Rectal smooth muscle tissue (tissue), 1 donor: ENCODE data around the gene THAP10.
"Not testable (repeated sequence)": the region's sequence is repeated elsewhere in the genome, so short reads cannot be mapped to it uniquely, and the experiment has no call there.

Experiments
- H3K27ac ChIP-seq: one replicate; pipeline ENCODE4 v1.7.0; 2013; ENCODE audit warnings: low read depth, low read length, inconsistent platforms
- H3K27me3 ChIP-seq: one replicate; pipeline ENCODE4 v1.7.0; 2013; ENCODE audit warnings: low read length; ENCODE audit not compliant: control insufficient read depth, insufficient read depth
- H3K36me3 ChIP-seq: one replicate; pipeline ENCODE4 v1.7.0; 2013; ENCODE audit warnings: low read length; ENCODE audit not compliant: control insufficient read depth, insufficient read depth
- H3K4me1 ChIP-seq: one replicate; pipeline ENCODE4 v1.7.0; 2013; ENCODE audit warnings: low read length; ENCODE audit not compliant: control insufficient read depth, insufficient read depth
- H3K4me3 ChIP-seq: one replicate; pipeline ENCODE4 v1.7.0; 2013; ENCODE audit warnings: low read length
- H3K9ac ChIP-seq: one replicate; pipeline ENCODE4 v1.7.0; 2013; ENCODE audit warnings: low read length

Gene THAP10

DNA sequence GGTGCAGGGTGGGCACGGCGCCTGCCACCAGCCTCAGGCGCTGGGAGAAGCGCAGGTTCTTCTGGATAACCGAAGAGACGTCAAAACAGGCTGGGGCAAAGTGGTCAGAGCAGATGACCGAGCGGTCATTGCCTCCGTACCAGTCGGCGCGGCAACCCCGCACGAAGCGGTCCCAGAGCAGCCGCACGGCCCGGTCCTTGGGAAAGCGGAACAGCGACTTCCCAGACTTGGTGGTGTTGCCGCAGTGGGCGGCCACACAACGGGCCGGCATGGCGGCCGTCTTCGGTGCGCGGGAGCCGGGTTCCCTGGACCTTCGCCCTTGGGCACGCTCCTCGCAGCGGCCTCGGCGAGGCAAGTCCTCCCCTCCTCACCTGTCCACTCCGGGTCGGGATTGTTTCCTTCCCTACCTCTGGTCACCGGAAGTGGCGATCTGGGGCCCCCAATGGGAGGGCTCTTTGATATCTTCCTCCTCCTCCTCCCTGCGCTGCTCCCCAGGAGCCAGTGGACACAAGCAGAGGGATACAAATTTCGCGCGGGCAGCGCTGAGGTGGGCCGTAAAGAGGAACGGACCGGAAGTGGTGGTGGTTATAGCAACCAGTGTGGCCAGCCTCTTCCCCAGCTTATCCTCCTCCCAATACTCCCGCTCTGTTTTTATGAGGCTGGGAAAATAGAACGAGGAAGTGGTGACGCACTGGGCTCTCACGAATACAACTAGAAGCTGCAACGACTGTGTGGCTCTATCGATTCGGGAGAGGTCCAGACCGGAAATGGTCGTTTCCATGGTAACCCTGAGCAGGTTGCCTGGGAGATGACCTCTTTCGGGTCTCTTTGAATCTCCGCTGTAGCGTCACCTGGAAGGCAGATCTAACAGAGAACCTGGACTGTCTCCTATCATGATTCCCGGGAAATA is at the start of gene THAP10, which contains the start of gene LRRC49:
THAP10 (minus strand) TSS at position 432 of the 910 bp plus-strand sequence; CDS start at position 271, 161 bp downstream.
LRRC49 (plus strand) TSS at position 825 of the 910 bp plus-strand sequence; CDS start at position 894, 69 bp downstream.
- Histone ChIP-seq H3K4me3 (peak within 1 kb of the TSS; percentile 86), H3K9ac (no peak within 1 kb of the TSS), H3K4me1 (peaks cover 4% of the 10 kb centered on the region), H3K27ac (peak within 1 kb of the TSS; percentile 61), H3K36me3 (no peaks in the 10 kb centered on the region), H3K27me3 (no peaks in the 10 kb centered on the region)

DNA sequence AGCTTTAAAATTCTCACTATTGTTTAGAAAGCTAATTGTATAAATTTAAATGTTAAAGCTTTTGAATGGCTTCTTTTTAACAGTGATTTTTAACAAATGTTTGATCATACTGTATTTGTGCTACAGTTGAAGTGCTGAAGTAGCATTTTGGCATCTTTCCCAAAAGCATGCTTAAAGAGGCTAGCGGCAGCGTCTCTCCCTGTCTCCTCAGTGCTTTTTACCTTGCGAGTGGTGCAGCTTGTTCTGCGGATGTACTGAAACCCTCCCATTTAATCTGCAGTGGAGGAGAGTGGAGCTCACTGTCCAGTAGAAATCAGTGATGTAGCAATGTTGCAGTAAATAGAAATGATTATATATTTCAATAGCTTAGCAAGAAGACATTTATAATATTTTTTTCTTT is 44.1 kb upstream of the THAP10 start:
- Histone ChIP-seq H3K36me3 (no peaks in the 10 kb centered on the region), H3K4me1 (no peaks in the 10 kb centered on the region), H3K27ac (no peak overlapping the region), H3K4me3 (no peak overlapping the region), H3K27me3 (no peaks in the 10 kb centered on the region), H3K9ac (no peak overlapping the region)

DNA sequence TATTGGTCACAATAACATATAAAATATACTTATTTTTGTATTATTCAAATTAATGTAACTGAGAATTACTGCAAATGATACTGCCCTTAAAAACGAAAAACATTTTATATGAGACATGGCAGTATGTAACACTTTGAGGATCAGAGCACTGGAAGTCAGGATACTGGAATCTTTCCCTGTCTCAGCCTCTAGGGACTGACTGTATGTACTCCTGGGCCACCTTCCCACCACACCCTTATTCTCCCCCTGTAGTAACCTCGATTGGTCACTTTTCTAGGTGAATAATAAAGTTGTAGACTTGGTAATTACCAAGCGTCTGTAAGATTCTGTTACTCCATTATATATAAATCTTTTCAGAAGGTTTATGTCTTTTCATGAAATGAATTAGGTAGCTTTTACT is 43.4 kb upstream of the THAP10 start:
- H3K36me3 ChIP-seq = no peaks in the 10 kb centered on the region
- no peaks in the 10 kb centered on the region for H3K27me3 ChIP-seq
- H3K4me3 ChIP-seq = no peak overlapping the region
- H3K4me1 ChIP-seq = no peaks in the 10 kb centered on the region
- H3K9ac ChIP-seq = no peak overlapping the region
- no peak overlapping the region for H3K27ac ChIP-seq

DNA sequence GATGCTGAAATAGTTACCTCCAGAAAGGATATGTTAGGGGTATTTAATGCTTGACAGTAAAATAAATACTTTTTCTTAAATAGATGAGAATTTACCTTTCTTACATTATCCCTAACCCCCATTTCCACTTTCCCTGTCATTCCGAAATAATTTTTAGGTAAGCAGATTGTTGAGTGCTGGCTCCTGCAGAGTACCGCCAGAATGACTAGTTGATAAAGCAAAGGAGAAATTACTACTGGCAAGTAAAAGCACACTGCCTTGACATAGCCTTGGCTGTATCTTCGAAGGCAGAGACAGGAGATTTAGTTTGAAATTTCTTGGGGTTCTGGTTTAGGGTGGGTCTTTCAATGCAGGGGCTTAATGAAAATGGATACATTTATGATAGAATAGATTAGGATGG is 41.2 kb upstream of the THAP10 start:
- Histone ChIP-seq H3K4me1 (no peaks in the 10 kb centered on the region), H3K36me3 (no peaks in the 10 kb centered on the region), H3K4me3 (no peak overlapping the region), H3K27me3 (no peaks in the 10 kb centered on the region), H3K27ac (no peak overlapping the region), H3K9ac (no peak overlapping the region)

DNA sequence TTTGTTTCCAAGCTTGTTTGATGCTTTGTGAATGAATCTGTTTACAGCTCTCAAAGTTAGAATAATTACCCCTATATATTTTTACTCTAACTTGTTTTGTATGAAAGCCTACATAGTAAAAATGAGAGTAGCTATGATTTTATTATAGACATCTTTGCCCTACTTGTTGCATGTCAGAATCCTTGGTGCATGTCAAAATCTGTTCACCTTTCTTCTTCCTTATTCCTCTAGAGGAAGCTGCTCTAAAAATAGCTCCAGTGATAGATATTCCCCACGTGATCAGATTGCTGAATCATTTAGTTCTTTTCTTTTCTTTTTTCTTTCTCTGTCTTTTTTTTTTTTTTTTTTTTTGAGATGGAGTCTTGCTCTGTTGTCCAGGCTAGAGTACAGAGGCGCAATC is 40.2 kb upstream of the THAP10 start:
- no peaks in the 10 kb centered on the region for H3K4me1 ChIP-seq
- no peaks in the 10 kb centered on the region for H3K27me3 ChIP-seq
- no peaks in the 10 kb centered on the region for H3K36me3 ChIP-seq
- no peak overlapping the region for H3K4me3 ChIP-seq
- H3K9ac ChIP-seq = no peak overlapping the region
- H3K27ac ChIP-seq = no peak overlapping the region

DNA sequence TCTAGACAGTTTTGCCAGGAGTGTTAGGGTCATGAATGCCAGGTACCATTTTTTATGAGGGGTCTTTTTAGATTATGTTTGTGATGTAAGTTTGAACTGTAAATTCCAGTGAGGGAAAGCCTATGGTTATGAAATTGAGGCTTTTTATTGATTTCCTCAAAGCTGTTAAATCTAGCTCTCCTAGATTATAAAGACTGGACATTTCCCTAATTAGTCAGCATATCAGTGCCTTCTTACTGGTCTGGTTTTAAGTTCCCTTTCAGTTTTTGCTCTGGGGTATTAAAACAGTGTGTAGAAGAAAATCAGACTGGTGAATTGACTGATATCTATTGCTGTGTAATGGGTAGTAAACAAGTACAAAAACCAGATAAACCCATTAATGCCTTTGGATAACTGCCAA is 39.6 kb upstream of the THAP10 start:
- no peak overlapping the region for H3K9ac ChIP-seq
- H3K36me3 ChIP-seq = no peaks in the 10 kb centered on the region
- no peak overlapping the region for H3K27ac ChIP-seq
- no peaks in the 10 kb centered on the region for H3K4me1 ChIP-seq
- no peak overlapping the region for H3K4me3 ChIP-seq
- H3K27me3 ChIP-seq = no peaks in the 10 kb centered on the region

DNA sequence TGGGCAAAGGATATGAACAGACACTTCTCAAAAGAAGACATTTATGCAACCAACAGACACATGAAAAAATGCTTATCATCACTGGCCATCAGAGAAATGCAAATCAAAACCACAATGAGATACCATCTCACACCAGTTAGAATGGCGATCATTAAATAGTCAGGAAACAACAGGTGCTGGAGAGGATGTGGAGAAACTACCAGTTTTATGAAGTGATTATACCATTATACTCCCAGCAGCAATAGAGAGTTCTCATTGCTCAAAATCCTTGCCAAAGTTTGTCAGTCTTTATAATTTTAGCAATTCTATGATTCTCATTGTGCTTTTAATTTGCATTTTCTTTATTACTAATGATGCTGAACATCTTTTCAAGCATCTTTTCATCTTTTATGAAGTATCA is 34.7 kb upstream of the THAP10 start:
- not testable (repeated sequence) for H3K36me3 ChIP-seq, H3K27me3 ChIP-seq, H3K4me1 ChIP-seq, H3K27ac ChIP-seq, H3K4me3 ChIP-seq, H3K9ac ChIP-seq

DNA sequence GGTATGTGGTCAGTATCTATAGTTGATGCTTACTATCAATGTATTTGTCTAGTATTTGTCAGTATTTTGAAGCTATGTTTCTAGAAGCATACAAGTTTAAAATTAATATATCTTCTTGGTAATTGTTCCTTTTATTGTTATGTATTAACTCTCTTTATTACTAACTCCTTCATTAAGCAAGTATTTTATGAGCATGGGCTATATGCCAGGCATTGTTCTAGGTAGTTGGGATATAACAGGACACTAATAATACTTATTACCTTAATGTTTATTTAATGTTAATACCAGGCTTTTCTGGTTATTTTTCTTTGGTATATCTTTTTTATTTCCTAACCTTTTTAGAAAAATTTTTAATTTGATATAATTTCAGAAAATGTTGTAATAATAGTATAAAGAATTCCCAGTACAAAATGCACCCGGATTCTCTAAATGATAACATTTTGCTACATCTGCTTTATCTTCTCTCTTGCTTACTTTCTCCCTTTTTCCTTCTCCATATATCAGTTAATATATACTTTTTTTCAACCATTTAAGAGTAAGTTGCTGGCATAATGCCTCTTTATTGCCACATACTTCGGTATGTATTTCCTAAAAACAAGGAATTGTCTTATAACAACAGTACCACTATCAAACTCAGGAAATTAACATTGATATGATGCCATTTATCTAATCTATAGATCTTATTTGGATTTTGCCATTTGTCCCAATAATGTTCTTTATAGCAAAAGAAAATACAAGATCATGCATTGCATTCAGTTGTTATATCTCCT is 31.3 kb upstream of the THAP10 start:
- H3K9ac ChIP-seq = no peak overlapping the region
- no peaks in the 10 kb centered on the region for H3K4me1 ChIP-seq
- no peaks in the 10 kb centered on the region for H3K36me3 ChIP-seq
- H3K4me3 ChIP-seq = no peak overlapping the region
- no peaks in the 10 kb centered on the region for H3K27me3 ChIP-seq
- no peak overlapping the region for H3K27ac ChIP-seq

DNA sequence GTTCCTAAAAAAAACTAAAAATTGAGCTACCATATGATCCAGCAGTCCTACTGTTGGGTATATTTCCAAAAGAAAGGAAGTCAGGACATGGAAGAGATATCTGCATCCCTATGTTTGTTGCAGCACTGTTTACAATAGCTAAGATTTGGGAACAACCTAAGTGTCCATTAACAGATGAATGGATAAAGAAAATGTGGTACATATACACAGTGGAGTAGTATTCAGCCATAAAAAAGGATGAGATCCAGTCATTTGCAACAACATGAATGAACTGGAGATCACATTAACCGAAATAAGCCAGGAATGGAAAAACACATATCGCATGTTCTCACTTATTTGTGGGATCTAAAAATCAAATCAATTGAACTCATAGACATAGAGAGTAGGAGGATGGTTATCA is 29.9 kb upstream of the THAP10 start:
- Histone ChIP-seq H3K4me1 (no peaks in the 10 kb centered on the region), H3K4me3 (no peak overlapping the region), H3K36me3 (no peaks in the 10 kb centered on the region), H3K27me3 (no peaks in the 10 kb centered on the region), H3K9ac (no peak overlapping the region), H3K27ac (no peak overlapping the region)

DNA sequence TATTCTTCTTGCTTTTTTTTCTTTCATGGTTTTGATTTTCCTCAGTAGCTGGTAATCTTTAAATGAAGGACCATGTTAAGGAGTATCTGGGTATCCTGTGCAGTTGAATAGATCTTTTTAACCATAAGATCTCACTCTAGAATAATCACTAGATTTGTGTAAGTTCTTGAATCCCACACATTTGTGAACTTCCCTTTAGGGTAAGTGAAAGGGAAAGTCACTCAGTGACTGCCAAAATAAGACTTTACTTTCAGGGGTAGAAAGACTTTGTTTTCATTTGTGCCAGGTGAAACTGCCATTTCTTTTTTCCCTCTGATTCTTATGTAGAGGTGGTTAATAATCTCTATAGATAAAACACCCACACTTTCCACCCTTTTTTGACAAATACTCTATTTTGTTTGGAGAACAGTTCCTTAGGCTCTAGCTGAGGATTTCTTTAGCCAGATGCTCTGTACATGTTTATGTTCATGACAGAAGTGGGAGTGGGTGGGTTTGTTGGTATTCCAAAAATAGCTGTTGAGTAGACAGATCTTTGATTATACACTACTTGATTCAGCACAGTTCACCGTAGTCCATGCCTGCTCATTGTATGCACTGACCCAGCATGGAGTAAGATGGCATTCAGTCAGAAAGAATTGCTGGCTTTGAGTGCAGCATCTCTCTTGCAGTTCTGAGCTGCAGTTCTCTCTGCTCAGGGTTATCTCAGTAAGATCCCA is 28.9 kb upstream of the THAP10 start:
- H3K4me1 ChIP-seq = no peaks in the 10 kb centered on the region
- H3K36me3 ChIP-seq = no peaks in the 10 kb centered on the region
- no peak overlapping the region for H3K27ac ChIP-seq
- no peak overlapping the region for H3K4me3 ChIP-seq
- H3K9ac ChIP-seq = no peak overlapping the region
- no peaks in the 10 kb centered on the region for H3K27me3 ChIP-seq

DNA sequence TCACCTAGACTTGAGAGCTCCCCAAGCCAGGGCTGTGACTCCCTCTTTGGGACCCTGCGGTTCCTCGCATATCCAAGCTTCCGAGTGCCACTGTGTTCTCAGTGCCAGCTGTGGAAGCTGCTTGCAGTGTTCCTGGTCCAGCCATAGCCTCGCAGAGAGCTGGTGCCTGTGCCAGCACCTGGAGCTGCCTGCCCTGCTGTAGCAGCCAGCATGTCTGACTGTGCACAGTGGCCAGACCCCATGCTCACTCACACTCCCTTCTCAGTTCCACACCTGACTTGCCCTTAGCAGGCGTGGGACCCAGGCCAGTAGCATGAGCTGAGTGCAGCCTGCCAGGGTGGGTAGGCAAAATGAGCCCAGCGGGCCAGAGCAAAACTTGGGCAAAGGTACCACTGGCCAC is 25.7 kb upstream of the THAP10 start:
- Histone ChIP-seq H3K4me3 (no peak overlapping the region), H3K4me1 (no peaks in the 10 kb centered on the region), H3K36me3 (no peaks in the 10 kb centered on the region), H3K27me3 (no peaks in the 10 kb centered on the region), H3K27ac (no peak overlapping the region), H3K9ac (no peak overlapping the region)

DNA sequence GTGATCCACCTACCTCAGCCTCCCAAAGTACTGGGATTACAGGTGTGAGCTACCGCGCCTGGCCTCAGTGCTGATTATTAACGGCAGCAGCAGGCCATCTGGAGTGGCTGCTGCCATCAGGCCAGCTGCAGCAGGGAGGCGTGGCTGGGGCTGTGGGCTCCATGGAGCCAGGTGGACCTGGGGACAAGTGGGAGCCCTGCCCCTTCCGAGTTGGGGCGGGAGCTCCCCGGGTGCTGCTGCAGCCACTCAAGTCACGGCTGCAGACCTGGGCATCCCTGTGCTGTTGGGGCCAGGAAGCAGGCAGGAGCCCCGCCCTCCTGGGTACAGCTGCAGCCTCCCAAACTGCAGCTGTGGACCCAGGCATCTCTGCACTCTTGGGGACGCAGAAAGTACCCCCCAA is 24.3 kb upstream of the THAP10 start:
- Histone ChIP-seq H3K27ac (no peak overlapping the region), H3K4me1 (no peaks in the 10 kb centered on the region), H3K9ac (no peak overlapping the region), H3K27me3 (no peaks in the 10 kb centered on the region), H3K4me3 (no peak overlapping the region), H3K36me3 (no peaks in the 10 kb centered on the region)
